Measurements from ENCODE around the gene G6PC1. TPM values are rescaled to one million over a fixed set of nuclear protein-coding genes. Genes with fewer than 3 reads are reported as not detected.
"Not testable (repeated sequence)": the region's sequence is repeated elsewhere in the genome, so short reads cannot be mapped to it uniquely, and the experiment has no call there.

G6PC1 gene
- total RNA-seq, 1 experiment from 2014 or later: not detected

DNA sequence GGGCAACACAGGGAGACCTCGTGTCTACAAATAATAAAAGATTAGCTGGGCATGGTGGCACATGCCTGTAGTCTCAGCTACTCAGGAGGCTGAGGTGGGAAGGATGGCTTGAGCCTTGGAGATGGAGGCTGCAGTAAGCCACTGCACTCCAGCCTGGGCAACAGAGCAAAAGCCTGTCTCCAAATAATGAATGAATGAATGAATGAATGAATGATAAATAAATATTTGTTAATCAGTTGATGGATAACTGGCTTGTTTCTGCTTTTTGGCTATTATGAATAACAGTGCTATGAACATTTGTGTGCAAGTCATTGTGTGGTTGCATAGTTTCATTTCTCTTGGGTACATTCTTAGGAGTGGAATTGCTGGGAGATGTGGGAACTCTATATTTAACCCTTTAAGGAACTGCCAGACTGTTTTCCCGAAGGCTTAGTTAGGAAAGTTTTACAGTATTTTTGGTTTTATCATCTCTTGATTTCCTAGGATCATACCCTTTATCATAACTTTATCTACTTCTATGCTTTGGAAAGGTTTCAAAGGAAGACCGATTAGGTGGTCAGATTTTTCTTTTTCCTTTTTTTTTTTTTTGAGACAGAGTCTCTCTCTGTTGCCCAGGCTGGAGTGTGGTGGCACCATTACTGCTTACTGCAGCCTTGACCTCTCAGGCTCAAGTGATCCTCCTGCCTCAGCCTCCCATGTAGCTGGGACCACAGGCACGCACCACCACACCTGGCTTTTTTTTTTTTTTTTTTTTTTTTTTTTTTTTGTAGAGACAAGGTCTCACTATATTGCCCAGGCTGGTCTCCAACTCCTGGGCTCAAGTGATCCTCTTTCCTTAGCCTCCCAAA, 16.0 kb downstream of the G6PC1 start:
- H3K27me3 Mint-ChIP-seq (ENCODE audit: low read depth); H3K9me3 Mint-ChIP-seq; ATAC-seq; DNase-seq (ENCODE audit: low spot score); POLR2A ChIA-PET; H3K4me3 Mint-ChIP-seq; H3K36me3 Mint-ChIP-seq; H3K27ac Mint-ChIP-seq; CTCF ChIA-PET: not testable (repeated sequence)
- H3K4me1 Mint-ChIP-seq: peaks cover 18% of the 10 kb centered on the region

DNA sequence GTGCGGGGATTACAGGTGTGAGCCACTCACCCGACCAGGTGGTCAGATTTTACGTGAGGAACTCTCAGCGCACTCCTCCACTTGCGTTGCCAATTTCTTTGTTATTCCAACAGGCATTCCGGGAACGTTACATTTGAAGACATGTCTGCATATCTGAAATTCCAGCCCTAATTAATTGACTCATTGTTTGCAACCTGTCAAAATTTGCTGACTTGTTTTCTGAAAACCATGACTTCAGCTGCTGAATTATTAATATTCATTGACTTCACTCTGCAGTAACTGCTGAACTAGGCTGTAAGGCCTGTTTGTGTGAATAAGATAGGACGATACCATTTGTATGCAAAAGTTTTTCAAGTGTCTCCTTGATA, 16.6 kb downstream of the G6PC1 start:
- POLR2A ChIA-PET: interaction anchor here (0.6 kb wide), 1 partner anchor 303 kb away, joined by 3 read pairs; no protein-coding TSS in a partner anchor
- Mint-ChIP-seq H3K9me3 (no peaks in the 10 kb centered on the region), H3K27ac (peak overlapping the region; percentile 83; the same call in 1 of the 2 replicates), H3K27me3 (ENCODE audit: low read depth) (no peaks in the 10 kb centered on the region), H3K36me3 (no peaks in the 10 kb centered on the region), H3K4me3 (no peak overlapping the region), H3K4me1 (peaks cover 18% of the 10 kb centered on the region)
- DNase-seq (ENCODE audit: low spot score) (no peak), ATAC-seq (peak; percentile 39; the same call in 1 of the 2 replicates)
- TF ChIP-seq, protein P1, sequence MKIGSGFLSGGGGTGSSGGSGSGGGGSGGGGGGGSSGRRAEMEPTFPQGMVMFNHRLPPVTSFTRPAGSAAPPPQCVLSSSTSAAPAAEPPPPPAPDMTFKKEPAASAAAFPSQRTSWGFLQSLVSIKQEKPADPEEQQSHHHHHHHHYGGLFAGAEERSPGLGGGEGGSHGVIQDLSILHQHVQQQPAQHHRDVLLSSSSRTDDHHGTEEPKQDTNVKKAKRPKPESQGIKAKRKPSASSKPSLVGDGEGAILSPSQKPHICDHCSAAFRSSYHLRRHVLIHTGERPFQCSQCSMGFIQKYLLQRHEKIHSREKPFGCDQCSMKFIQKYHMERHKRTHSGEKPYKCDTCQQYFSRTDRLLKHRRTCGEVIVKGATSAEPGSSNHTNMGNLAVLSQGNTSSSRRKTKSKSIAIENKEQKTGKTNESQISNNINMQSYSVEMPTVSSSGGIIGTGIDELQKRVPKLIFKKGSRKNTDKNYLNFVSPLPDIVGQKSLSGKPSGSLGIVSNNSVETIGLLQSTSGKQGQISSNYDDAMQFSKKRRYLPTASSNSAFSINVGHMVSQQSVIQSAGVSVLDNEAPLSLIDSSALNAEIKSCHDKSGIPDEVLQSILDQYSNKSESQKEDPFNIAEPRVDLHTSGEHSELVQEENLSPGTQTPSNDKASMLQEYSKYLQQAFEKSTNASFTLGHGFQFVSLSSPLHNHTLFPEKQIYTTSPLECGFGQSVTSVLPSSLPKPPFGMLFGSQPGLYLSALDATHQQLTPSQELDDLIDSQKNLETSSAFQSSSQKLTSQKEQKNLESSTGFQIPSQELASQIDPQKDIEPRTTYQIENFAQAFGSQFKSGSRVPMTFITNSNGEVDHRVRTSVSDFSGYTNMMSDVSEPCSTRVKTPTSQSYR (CRISPR knock-in tag; IDR thresholded peaks at IDR 0.05): no peak
- TF ChIP-seq ELF4 (CRISPR knock-in tag; IDR thresholded peaks at IDR 0.05; ENCODE audit: low read depth): no peak
- TF ChIP-seq JUN (CRISPR knock-in tag; IDR thresholded peaks at IDR 0.05): no peak
- no peak for TF ChIP-seq IRF2 (CRISPR knock-in tag; IDR thresholded peaks at IDR 0.05; ENCODE audit: borderline replicate concordance, low read depth)
- TF ChIP-seq EMX1 (CRISPR knock-in tag; IDR thresholded peaks at IDR 0.05): no peak
- TF ChIP-seq FOXJ3 (CRISPR knock-in tag; IDR thresholded peaks at IDR 0.05; ENCODE audit: borderline replicate concordance): no peak
- TF ChIP-seq ATF1 (CRISPR knock-in tag; IDR thresholded peaks at IDR 0.05): no peak
- TF ChIP-seq, protein P2, sequence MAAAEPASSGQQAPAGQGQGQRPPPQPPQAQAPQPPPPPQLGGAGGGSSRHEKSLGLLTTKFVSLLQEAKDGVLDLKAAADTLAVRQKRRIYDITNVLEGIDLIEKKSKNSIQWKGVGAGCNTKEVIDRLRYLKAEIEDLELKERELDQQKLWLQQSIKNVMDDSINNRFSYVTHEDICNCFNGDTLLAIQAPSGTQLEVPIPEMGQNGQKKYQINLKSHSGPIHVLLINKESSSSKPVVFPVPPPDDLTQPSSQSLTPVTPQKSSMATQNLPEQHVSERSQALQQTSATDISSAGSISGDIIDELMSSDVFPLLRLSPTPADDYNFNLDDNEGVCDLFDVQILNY (CRISPR knock-in tag; IDR thresholded peaks at IDR 0.05): no peak
- no peak for TF ChIP-seq NR2C2 (CRISPR knock-in tag; IDR thresholded peaks at IDR 0.05)
- no peak for TF ChIP-seq GTF2I (CRISPR knock-in tag; conservative IDR thresholded peaks at IDR 0.05)
- TF ChIP-seq, protein P3, sequence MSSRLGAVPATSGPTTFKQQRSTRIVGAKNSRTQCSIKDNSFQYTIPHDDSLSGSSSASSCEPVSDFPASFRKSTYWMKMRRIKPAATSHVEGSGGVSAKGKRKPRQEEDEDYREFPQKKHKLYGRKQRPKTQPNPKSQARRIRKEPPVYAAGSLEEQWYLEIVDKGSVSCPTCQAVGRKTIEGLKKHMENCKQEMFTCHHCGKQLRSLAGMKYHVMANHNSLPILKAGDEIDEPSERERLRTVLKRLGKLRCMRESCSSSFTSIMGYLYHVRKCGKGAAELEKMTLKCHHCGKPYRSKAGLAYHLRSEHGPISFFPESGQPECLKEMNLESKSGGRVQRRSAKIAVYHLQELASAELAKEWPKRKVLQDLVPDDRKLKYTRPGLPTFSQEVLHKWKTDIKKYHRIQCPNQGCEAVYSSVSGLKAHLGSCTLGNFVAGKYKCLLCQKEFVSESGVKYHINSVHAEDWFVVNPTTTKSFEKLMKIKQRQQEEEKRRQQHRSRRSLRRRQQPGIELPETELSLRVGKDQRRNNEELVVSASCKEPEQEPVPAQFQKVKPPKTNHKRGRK (CRISPR knock-in tag; IDR thresholded peaks at IDR 0.05; ENCODE audit: borderline replicate concordance): no peak
- TF ChIP-seq, protein P4, sequence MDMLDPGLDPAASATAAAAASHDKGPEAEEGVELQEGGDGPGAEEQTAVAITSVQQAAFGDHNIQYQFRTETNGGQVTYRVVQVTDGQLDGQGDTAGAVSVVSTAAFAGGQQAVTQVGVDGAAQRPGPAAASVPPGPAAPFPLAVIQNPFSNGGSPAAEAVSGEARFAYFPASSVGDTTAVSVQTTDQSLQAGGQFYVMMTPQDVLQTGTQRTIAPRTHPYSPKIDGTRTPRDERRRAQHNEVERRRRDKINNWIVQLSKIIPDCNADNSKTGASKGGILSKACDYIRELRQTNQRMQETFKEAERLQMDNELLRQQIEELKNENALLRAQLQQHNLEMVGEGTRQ (CRISPR knock-in tag; IDR thresholded peaks at IDR 0.05): no peak
- TF ChIP-seq, protein P5, sequence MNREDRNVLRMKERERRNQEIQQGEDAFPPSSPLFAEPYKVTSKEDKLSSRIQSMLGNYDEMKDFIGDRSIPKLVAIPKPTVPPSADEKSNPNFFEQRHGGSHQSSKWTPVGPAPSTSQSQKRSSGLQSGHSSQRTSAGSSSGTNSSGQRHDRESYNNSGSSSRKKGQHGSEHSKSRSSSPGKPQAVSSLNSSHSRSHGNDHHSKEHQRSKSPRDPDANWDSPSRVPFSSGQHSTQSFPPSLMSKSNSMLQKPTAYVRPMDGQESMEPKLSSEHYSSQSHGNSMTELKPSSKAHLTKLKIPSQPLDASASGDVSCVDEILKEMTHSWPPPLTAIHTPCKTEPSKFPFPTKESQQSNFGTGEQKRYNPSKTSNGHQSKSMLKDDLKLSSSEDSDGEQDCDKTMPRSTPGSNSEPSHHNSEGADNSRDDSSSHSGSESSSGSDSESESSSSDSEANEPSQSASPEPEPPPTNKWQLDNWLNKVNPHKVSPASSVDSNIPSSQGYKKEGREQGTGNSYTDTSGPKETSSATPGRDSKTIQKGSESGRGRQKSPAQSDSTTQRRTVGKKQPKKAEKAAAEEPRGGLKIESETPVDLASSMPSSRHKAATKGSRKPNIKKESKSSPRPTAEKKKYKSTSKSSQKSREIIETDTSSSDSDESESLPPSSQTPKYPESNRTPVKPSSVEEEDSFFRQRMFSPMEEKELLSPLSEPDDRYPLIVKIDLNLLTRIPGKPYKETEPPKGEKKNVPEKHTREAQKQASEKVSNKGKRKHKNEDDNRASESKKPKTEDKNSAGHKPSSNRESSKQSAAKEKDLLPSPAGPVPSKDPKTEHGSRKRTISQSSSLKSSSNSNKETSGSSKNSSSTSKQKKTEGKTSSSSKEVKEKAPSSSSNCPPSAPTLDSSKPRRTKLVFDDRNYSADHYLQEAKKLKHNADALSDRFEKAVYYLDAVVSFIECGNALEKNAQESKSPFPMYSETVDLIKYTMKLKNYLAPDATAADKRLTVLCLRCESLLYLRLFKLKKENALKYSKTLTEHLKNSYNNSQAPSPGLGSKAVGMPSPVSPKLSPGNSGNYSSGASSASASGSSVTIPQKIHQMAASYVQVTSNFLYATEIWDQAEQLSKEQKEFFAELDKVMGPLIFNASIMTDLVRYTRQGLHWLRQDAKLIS (CRISPR knock-in tag; IDR thresholded peaks at IDR 0.05; ENCODE audit: borderline replicate concordance): no peak
- TF ChIP-seq, protein P6, sequence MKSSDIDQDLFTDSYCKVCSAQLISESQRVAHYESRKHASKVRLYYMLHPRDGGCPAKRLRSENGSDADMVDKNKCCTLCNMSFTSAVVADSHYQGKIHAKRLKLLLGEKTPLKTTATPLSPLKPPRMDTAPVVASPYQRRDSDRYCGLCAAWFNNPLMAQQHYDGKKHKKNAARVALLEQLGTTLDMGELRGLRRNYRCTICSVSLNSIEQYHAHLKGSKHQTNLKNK (CRISPR knock-in tag; IDR thresholded peaks at IDR 0.05): no peak
- CTCF ChIA-PET: no interaction called here
